Panc1 (cell line): ENCODE measurements around the gene PIWIL1. TPM values are rescaled to one million over a fixed set of nuclear protein-coding genes. Genes with fewer than 3 reads are reported as not detected.

Experiments used
- ATAC-seq: fragments of 200-7000 bp; cut with Tn5 transposase; 2 replicates; pipeline ENCODE4 v1.9.1; 2020; ENCODE audit warnings: mild to moderate bottlenecking, moderate library complexity
- BruUV-seq: library from RNA; stranded (reverse); fragments of 400-500 nt; replicated peaks from 2 replicates; lab custom pipeline; 2021; lab: Mats Ljungman, UMichigan
- CTCF ChIA-PET: fragments of 300-600 bp; sonication (Branson Sonifier 250); formaldehyde crosslinking; loops from one replicate; lab custom pipeline; 2022; ENCODE audit warnings: antibody characterized with exemption; lab: Charles Lee
- POLR2A ChIA-PET: fragments of 300-600 bp; sonication (Branson Sonifier 250); formaldehyde crosslinking; loops from one replicate; lab custom pipeline; 2022; ENCODE audit warnings: antibody characterized with exemption; lab: Charles Lee
- DNase-seq: peaks from one replicate; pipeline ENCODE4 v3.0.0-alpha.2; 2010; ENCODE audit warnings: low read depth, low spot score
- H3K27ac ChIP-seq: 2 replicates; pipeline ENCODE4 v1.5.1; 2011; ENCODE audit warnings: mild to moderate bottlenecking, low read length, inconsistent platforms
- H3K27me3 ChIP-seq: fragments of 200-500 bp; sonication (Bioruptor generic); 2 replicates; pipeline ENCODE4 v1.6.0; 2014; ENCODE audit warnings: low read length, inconsistent platforms; ENCODE audit not compliant: control insufficient read depth, insufficient read depth
- H3K36me3 ChIP-seq: fragments of 200-500 bp; sonication (Bioruptor generic); 2 replicates; pipeline ENCODE4 v1.5.1; 2014; ENCODE audit warnings: inconsistent platforms, mild to moderate bottlenecking, low read length, moderate library complexity; ENCODE audit not compliant: control insufficient read depth, insufficient read depth
- H3K4me1 ChIP-seq: 2 replicates; pipeline ENCODE4 v1.5.1; 2011; ENCODE audit warnings: inconsistent platforms, mild to moderate bottlenecking, low read length, moderate library complexity; ENCODE audit not compliant: control insufficient read depth, insufficient read depth
- H3K4me3 ChIP-seq, 2 experiments: 2 replicates each; pipeline ENCODE4 v1.5.1; 2011 to 2012; ENCODE audit warnings: low read depth in 2 of 2, low read length in 2 of 2, mild to moderate bottlenecking in 2 of 2, inconsistent platforms in 1 of 2, moderate library complexity in 1 of 2
- H3K9me3 ChIP-seq: fragments of 200-500 bp; sonication (Bioruptor generic); 2 replicates; pipeline ENCODE4 v1.5.1; 2014; ENCODE audit warnings: low read depth, mild to moderate bottlenecking, inconsistent platforms, low read length, moderate library complexity; ENCODE audit not compliant: control insufficient read depth, insufficient read depth
- POLR2AphosphoS5 ChIP-seq: IDR thresholded peaks from 2 replicates; pipeline ENCODE4 v1.6.1; 2012; ENCODE audit warnings: mild to moderate bottlenecking, low read depth, low read length, moderate library complexity
- SIN3A ChIP-seq: IDR thresholded peaks from 2 replicates; pipeline ENCODE4 v1.6.1; 2012; ENCODE audit warnings: low read depth, mild to moderate bottlenecking, low read length, moderate library complexity, borderline replicate concordance; ENCODE audit not compliant: insufficient read depth
- TCF7L2 ChIP-seq: IDR thresholded peaks from 2 replicates; pipeline ENCODE4 v1.6.1; 2011; ENCODE audit warnings: mild to moderate bottlenecking, low read depth, low read length, inconsistent platforms
- in situ Hi-C: cut with HindIII; loops from 2 replicates; pipeline ENCODE4 v1.10.0; 2016; ENCODE audit warnings: low sequenced_read_pairs, low pct_unique_long_range_greater_than_20kb
- intact Hi-C: fragments of 100-400 bp; cut with micrococcal nuclease; formaldehyde crosslinking; loops from one replicate; pipeline ENCODE4 v1.10.0; 2022; ENCODE audit not compliant: unreplicated experiment
- total RNA-seq: library from RNA; stranded (reverse); gene quantifications from one replicate; pipeline ENCODE4 v1.2.1, GENCODE V29; 2021; ENCODE audit not compliant: unreplicated experiment
- TF ChIP-seq, protein P1 (sequence below): fragments of 450-650 bp; IDR thresholded peaks from 2 replicates; pipeline ENCODE4 v1.5.1; 2017; ENCODE audit warnings: mild to moderate bottlenecking
- TF ChIP-seq, protein P2 (sequence below), 2 experiments: IDR thresholded peaks; 2 replicates each; pipeline ENCODE4 v1.6.1; 2011 to 2012; ENCODE audit warnings: low read depth in 2 of 2, control low read depth in 1 of 2, low read length in 1 of 2, mild to moderate bottlenecking in 1 of 2, moderate library complexity in 1 of 2; ENCODE audit not compliant: insufficient read depth in 1 of 2

The PIWIL1 gene
- total RNA-seq, 1 experiment from 2014 or later = not detected

DNA sequence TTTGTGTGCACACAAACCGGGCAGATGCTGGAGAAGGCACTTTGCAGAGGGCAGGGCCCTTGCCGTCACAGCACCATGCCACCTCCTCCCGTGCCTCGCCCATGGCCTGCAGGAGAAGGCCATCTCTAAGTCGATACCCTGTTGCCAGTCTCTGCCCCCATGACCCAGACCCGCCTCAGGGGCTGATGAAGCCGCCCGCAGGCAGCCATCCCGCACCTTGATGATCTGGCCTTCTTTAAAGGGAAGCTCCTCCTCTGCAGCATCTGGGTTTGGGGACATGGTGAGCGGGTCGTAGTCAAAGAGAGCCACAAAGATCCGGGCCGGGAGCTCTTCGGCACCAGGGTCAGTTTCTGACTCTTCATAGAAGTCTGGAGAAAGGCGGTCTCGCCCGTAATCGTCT, 76.2 kb downstream of the PIWIL1 start:
- in situ Hi-C loops = no loop called here
- H3K36me3 ChIP-seq = no peaks in the 10 kb centered on the region

DNA sequence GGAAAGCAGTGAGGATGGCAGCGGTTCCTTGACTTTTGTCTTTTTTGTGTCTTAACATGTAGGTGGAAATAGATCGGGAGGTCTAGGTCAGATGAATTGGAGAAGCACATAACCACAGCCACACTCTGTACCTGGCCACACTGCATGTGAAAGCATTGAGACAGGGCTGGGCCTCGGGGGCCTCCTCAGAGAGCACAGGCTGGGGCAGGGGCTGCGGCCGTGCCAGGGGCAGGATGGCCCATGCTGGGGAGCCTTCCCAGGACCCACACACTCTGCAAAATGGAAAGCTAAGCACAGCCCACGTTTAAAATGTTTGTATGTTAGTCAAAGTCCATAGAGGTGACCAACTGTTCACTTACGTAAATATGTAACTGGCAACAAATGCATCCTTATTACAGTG, 76.7 kb downstream of the PIWIL1 start:
- ChIA-PET CTCF (no interaction called here), POLR2A (no interaction called here)
- no TSS peak for BruUV-seq
- H3K4me3 ChIP-seq = no peak overlapping the region
- no peak overlapping the region for H3K27ac ChIP-seq
- H3K4me1 ChIP-seq = no peaks in the 10 kb centered on the region
- DNase-seq = no peak
- H3K9me3 ChIP-seq = no peaks in the 10 kb centered on the region
- intact Hi-C loops = no loop called here
- in situ Hi-C loops = no loop called here
- no peak for TF ChIP-seq TCF7L2
- TF ChIP-seq, protein P1, sequence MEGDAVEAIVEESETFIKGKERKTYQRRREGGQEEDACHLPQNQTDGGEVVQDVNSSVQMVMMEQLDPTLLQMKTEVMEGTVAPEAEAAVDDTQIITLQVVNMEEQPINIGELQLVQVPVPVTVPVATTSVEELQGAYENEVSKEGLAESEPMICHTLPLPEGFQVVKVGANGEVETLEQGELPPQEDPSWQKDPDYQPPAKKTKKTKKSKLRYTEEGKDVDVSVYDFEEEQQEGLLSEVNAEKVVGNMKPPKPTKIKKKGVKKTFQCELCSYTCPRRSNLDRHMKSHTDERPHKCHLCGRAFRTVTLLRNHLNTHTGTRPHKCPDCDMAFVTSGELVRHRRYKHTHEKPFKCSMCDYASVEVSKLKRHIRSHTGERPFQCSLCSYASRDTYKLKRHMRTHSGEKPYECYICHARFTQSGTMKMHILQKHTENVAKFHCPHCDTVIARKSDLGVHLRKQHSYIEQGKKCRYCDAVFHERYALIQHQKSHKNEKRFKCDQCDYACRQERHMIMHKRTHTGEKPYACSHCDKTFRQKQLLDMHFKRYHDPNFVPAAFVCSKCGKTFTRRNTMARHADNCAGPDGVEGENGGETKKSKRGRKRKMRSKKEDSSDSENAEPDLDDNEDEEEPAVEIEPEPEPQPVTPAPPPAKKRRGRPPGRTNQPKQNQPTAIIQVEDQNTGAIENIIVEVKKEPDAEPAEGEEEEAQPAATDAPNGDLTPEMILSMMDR = no peak
- no peak for TF ChIP-seq SIN3A
- TF ChIP-seq, protein P2, sequence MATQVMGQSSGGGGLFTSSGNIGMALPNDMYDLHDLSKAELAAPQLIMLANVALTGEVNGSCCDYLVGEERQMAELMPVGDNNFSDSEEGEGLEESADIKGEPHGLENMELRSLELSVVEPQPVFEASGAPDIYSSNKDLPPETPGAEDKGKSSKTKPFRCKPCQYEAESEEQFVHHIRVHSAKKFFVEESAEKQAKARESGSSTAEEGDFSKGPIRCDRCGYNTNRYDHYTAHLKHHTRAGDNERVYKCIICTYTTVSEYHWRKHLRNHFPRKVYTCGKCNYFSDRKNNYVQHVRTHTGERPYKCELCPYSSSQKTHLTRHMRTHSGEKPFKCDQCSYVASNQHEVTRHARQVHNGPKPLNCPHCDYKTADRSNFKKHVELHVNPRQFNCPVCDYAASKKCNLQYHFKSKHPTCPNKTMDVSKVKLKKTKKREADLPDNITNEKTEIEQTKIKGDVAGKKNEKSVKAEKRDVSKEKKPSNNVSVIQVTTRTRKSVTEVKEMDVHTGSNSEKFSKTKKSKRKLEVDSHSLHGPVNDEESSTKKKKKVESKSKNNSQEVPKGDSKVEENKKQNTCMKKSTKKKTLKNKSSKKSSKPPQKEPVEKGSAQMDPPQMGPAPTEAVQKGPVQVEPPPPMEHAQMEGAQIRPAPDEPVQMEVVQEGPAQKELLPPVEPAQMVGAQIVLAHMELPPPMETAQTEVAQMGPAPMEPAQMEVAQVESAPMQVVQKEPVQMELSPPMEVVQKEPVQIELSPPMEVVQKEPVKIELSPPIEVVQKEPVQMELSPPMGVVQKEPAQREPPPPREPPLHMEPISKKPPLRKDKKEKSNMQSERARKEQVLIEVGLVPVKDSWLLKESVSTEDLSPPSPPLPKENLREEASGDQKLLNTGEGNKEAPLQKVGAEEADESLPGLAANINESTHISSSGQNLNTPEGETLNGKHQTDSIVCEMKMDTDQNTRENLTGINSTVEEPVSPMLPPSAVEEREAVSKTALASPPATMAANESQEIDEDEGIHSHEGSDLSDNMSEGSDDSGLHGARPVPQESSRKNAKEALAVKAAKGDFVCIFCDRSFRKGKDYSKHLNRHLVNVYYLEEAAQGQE (IDR thresholded peaks at IDR 0.05; ENCODE audit: insufficient read depth in 1 of 2, low read depth in 2 of 2, low read length in 1 of 2) = no peak
- no peak for TF ChIP-seq POLR2AphosphoS5
- H3K27me3 ChIP-seq = peaks cover 5% of the 10 kb centered on the region; the same call in 1 of the 2 replicates
- ATAC-seq = no peak
- no peaks in the 10 kb centered on the region for H3K36me3 ChIP-seq

More for the DNA sequence above, 76.2 kb downstream of the PIWIL1 start:
- Histone ChIP-seq H3K9me3 (no peaks in the 10 kb centered on the region), H3K27me3 (peaks cover 5% of the 10 kb centered on the region; the same call in 1 of the 2 replicates), H3K4me1 (no peaks in the 10 kb centered on the region), H3K27ac (no peak overlapping the region), H3K4me3 (no peak overlapping the region)
- POLR2A ChIA-PET = no interaction called here
- DNase-seq (no peak), ATAC-seq (no peak)
- TF ChIP-seq POLR2AphosphoS5 = no peak
- no TSS peak for BruUV-seq
- CTCF ChIA-PET = no interaction called here
- intact Hi-C loops = no loop called here

DNA sequence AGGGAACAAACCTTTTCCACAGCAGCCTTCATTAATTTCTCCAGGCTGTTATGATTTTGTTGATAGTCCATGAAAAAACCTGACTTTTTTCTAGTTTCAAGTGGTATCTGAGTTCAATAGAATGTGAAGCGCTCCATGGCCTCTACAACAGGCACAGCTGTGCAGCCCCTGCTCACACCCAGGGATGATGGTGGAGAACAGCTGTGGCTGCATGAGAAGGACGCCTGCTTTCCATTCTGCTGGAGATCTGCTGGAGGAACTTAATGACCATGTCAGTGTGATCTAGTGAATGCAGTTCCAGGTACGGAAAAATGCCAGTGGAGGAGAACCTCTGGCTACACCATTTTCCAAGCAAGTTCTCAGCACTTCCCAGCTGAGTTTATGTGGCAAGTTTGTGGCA, 80.6 kb downstream of the PIWIL1 start:
- intact Hi-C loops = no loop called here
- in situ Hi-C loops = no loop called here
- Histone ChIP-seq H3K9me3 (no peaks in the 10 kb centered on the region), H3K27me3 (peaks cover 12% of the 10 kb centered on the region), H3K36me3 (no peaks in the 10 kb centered on the region), H3K27ac (no peak overlapping the region), H3K4me1 (no peaks in the 10 kb centered on the region), H3K4me3 (no peak overlapping the region)
- TF ChIP-seq, protein P1 = no peak
- no peak for TF ChIP-seq SIN3A
- POLR2A ChIA-PET = no interaction called here
- no TSS peak for BruUV-seq
- ATAC-seq = no peak
- DNase-seq = no peak
- CTCF ChIA-PET = no interaction called here
